Neural cell (in vitro differentiated cells): ENCODE data around the gene ALX3.

Experiments
- CTCF ChIP-seq: fragments of 450-650 bp; IDR thresholded peaks from 2 replicates; pipeline ENCODE4 v1.5.1; 2014; ENCODE audit warnings: antibody characterized with exemption, mild to moderate bottlenecking, moderate library complexity; ENCODE audit not compliant: poor library complexity, severe bottlenecking
- POLR2AphosphoS5 ChIP-seq: IDR thresholded peaks from 2 replicates; pipeline ENCODE4 v1.6.1; 2012

GRCh38 chr1:110098222-110099026 is 28.0 kb upstream of the ALX3 start:
- TF ChIP-seq CTCF: no peak
- no peak for TF ChIP-seq POLR2AphosphoS5
